ENCODE data around the gene PDCL3.

PDCL3 gene

GRCh38 chr2:100562613-100563406 lies at the start of gene PDCL3:
TSS of gene PDCL3 (plus strand) at chr2:100562993. CDS start at chr2:100563068, 75 bp downstream.
- peak; percentile 94 for DNase-seq

- DNase-seq: no peak
Measured at GRCh38 chr2:100513650-100514049, 49.1 kb upstream of the PDCL3 start.

GRCh38 chr2:100517556-100517955 lies 45.2 kb upstream of the PDCL3 start:
- no peak for DNase-seq

GRCh38 chr2:100518801-100519200 lies 44.0 kb upstream of the PDCL3 start:
- DNase-seq: no peak

GRCh38 chr2:100520224-100520623 lies 42.6 kb upstream of the PDCL3 start:
- DNase-seq: no peak

GRCh38 chr2:100522430-100522829 lies 40.4 kb upstream of the PDCL3 start:
- no peak for DNase-seq

GRCh38 chr2:100524331-100524730 lies 38.5 kb upstream of the PDCL3 start:
- DNase-seq: no peak

- no peak for DNase-seq
Measured at GRCh38 chr2:100526868-100527267, 35.9 kb upstream of the PDCL3 start.

- DNase-seq: no peak
Measured at GRCh38 chr2:100527440-100528015, 35.3 kb upstream of the PDCL3 start.

GRCh38 chr2:100529176-100529575 lies 33.6 kb upstream of the PDCL3 start:
- DNase-seq: no peak

GRCh38 chr2:100529900-100530299 lies 32.9 kb upstream of the PDCL3 start:
- no peak for DNase-seq

GRCh38 chr2:100535855-100536254 lies 26.9 kb upstream of the PDCL3 start:
- DNase-seq: no peak

GRCh38 chr2:100537918-100538317 lies 24.9 kb upstream of the PDCL3 start:
- no peak for DNase-seq

- no peak for DNase-seq
Measured at GRCh38 chr2:100539221-100539620, 23.6 kb upstream of the PDCL3 start.

- DNase-seq: no peak
Measured at GRCh38 chr2:100541404-100541803, 21.4 kb upstream of the PDCL3 start.

GRCh38 chr2:100542418-100542817 lies 20.4 kb upstream of the PDCL3 start:
- DNase-seq: no peak

- DNase-seq: no peak
Measured at GRCh38 chr2:100544911-100545596, 17.7 kb upstream of the PDCL3 start.

- DNase-seq: no peak
Measured at GRCh38 chr2:100546469-100546868, 16.3 kb upstream of the PDCL3 start.

GRCh38 chr2:100548771-100549170 lies 14.0 kb upstream of the PDCL3 start:
- DNase-seq: no peak

- no peak for DNase-seq
Measured at GRCh38 chr2:100551303-100551702, 11.5 kb upstream of the PDCL3 start.

- DNase-seq: no peak
Measured at GRCh38 chr2:100554798-100555407, 7.9 kb upstream of the PDCL3 start.

GRCh38 chr2:100556746-100557145 lies 6.0 kb upstream of the PDCL3 start:
- DNase-seq: no peak

GRCh38 chr2:100560216-100560830 lies 2.5 kb upstream of the PDCL3 start:
- no peak for DNase-seq

Measured in amniotic stem cell (primary cell).